Stimulated activated CD4-positive, alpha-beta T cell treated with anti-CD3 and anti-CD28 coated beads, Interleukin-2, amount 100 ng/mL, for 48 hours (primary cell): ENCODE measurements around the gene TMEM62.
"Not testable (repeated sequence)": the region's sequence is repeated elsewhere in the genome, so short reads cannot be mapped to it uniquely, and the experiment has no call there.

Source experiments
- DNase-seq, 2 donors: peaks; one replicate each; pipeline ENCODE4 v3.0.0-alpha.2; 2020

Gene TMEM62

GRCh38 chr15:43125100-43125661 is 8.2 kb upstream of the TMEM62 start:
- DNase-seq = no peak

DNA sequence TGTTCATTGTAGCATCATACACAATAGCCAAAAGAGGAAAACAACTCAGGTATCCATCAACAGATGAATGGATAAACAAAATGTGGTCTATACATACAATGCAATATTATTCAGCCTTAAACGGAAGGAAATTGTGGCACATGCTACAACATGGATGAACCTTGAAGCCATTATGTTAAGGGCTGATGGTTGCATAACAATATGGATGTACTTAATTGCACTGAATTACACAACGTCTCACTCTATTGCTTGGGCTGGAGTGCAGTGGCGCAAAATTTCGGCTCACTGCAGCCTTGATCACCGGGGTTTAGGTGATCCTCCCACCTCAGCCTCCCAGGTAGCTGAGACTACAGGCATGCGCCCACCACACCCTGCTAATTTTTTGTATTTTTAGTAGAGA is 7.0 kb upstream of the TMEM62 start:
- no peak for DNase-seq

- DNase-seq = no peak
Observed at GRCh38 chr15:43127752-43128151, 5.6 kb upstream of the TMEM62 start.

- not testable (repeated sequence) for DNase-seq
Observed at GRCh38 chr15:43128174-43128979, 5.0 kb upstream of the TMEM62 start.

DNA sequence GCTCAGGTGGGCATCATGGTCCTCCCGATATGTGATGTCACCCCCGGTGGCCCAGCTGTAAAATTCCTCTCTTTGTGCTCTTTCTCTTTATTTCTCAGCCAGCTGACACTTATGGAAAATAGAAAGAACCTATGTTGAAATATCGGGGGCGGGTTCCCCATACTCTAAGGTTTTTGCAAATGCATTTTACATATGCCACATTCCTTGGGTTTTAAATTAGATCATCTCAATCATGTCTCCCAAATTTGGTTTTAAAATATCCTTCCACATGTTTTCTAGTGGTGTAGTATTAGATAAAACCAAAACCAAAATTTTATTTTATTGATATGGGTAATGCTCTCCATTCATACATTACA is 4.4 kb upstream of the TMEM62 start:
- no peak for DNase-seq

DNA sequence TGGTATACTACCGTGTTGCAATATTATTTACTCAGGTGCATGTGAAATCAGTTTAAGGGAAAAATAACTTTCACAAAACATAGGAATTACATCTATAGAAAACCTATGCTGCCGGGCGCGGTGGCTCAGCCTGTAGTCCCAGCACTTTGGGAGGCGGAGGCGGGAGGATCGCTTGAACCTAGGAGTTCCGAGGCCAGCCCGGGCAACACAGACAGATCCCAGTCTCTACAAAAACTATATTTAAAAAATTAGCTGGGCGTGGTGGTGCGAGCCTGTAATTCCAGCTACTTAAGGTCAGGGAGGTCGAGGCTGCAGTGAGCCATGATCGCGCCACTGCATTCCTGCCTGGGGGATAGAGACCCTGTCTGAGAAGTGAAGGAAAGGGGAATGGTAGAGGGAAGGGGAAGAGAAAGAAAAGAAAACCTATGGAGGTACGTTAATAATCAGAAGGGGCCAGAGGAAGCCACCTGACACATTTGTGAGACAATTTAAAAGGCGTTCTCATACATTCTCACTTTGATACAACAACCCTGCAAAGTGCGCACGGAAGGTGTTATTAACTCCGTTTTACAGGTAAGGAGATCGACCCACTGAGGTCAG is 456 bp upstream of the TMEM62 start:
- no peak for DNase-seq

- no peak for DNase-seq
Observed at GRCh38 chr15:43134157-43134635, 810 bp downstream of the TMEM62 start.

- DNase-seq = no peak
Observed at GRCh38 chr15:43135351-43135750, 2.0 kb downstream of the TMEM62 start.

- no peak for DNase-seq
Observed at GRCh38 chr15:43143203-43143941, 10.0 kb downstream of the TMEM62 start.

DNA sequence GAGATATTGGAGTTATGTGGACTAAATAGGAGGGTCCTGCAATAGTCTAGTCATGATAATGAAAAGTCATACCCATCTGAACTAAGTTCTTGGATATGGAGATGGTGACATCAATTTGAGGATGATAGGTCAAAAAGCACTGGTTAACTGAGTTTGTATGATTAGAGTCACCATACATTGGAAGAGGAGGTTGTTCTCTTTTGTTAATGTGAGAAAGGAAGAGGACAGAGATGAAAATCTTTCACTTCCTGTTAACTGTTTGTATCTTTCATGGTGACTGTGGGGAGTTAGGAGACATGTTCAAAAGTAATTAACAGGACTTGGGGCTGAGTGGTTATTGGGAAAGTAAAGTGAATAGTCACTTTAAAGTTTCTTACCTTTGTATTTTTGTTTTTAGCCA is 11.1 kb downstream of the TMEM62 start:
- DNase-seq = no peak

- no peak for DNase-seq
Observed at GRCh38 chr15:43146184-43146583, 12.8 kb downstream of the TMEM62 start.

GRCh38 chr15:43150191-43150929 is 17.0 kb downstream of the TMEM62 start:
- DNase-seq = no peak

GRCh38 chr15:43151688-43152087 is 18.3 kb downstream of the TMEM62 start:
- no peak for DNase-seq

GRCh38 chr15:43153269-43153668 is 19.9 kb downstream of the TMEM62 start:
- DNase-seq = no peak

DNA sequence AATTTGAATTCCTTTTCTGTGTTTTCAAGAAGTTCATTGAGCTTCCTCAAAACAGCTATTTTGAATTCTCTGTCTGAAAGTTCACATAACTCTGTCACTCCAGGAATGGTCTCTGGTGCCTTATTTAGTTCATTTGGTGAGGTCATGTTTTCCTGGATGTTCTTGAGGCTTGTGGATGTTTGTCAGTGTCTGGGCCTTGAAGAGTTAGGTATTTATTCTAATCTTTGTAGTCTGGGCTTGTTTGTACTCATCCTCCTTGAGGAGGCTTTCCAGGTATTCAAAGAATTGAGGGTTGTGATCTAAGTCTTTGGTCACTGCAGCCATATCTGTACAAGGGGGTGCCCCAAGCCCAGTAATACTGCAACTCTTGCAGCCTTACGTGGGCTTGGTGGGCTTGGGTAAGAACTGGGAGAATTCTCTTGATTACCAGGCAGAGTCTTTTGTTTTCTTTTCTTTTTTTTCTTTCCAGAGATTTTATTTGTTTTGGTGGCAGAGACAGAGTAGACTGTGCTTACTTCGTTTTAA is 32.5 kb downstream of the TMEM62 start:
- DNase-seq = no peak

GRCh38 chr15:43167261-43167660 is 33.9 kb downstream of the TMEM62 start:
- not testable (repeated sequence) for DNase-seq

- DNase-seq = no peak
Observed at GRCh38 chr15:43168192-43169107, 35.1 kb downstream of the TMEM62 start.

- DNase-seq = no peak
Observed at GRCh38 chr15:43169888-43170287, 36.5 kb downstream of the TMEM62 start.

DNA sequence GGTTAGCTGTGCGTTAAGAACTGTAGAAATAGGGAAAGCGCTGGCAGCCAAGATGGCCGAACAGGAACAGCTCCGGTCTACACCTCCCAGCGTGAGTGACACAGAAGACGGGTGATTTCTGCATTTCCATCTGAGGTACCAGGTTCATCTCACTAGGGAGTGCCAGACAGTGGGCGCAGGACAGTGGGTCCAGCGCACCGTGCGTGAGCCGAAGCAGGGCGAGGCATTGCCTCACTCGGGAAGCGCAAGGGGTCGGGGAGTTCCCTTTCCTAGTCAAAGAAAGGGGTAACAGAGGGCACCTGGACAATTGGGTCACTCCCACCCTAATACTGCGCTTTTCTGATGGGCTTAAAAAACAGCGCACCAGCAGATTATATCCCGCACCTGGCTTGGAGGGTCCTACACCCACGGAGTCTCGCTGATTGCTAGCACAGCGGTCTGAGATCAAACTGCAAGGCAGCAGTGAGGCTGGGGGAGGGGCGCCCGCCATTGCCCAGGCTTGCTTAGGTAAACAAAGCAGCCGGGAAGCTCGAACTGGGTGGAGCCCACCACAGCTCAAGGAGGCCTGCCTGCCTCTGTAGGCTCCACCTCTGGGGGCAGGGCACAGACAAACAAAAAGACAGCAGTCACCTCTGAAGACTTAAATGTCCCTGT is 42.4 kb downstream of the TMEM62 start:
- not testable (repeated sequence) for DNase-seq

DNA sequence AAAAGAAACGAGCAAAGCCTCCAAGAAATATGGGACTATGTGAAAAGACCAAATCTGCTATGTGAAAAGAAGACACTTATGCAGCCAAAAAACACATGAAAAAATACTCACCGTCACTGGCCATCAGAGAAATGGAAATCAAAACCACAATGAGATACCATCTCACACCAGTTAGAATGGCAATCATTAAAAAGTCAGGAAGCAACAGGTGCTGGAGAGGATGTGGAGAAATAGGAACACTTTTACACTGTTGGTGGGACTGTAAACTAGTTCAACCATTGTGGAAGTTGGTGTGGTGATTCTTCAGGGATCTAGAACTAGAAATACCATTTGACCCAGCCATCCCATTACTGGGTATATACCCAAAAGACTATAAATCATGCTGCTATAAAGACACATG is 43.8 kb downstream of the TMEM62 start:
- DNase-seq = not testable (repeated sequence)

DNA sequence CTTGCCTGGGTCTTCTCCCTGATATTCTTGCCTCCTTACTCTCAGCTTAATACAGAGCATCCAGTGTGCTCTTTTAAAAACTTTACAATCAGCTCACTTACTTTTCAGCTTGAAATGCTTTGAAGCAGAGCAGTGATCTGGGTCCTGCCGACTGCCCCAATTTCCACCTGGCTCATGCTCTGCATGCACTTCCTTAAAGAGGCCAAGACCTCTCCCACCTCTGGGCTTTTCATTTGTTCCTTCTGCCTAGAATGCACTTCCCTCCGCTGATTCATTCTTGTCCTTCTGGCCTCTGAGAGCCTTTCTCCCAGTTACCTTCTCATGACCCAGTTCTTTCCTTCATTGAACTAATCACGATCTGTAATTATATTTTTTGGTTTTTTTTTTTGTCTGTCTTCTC is 49.9 kb downstream of the TMEM62 start:
- DNase-seq = no peak
